Measurements from ENCODE around the gene RRAD.
"Not testable (repeated sequence)": the region's sequence is repeated elsewhere in the genome, so short reads cannot be mapped to it uniquely, and the experiment has no call there.

The RRAD gene

GRCh38 chr16:66898207-66898606 is 27.1 kb downstream of the RRAD start:
- DNase-seq (ENCODE audit: low read depth, low spot score) = no peak
- no peaks in the 10 kb centered on the region for H3K9me3 ChIP-seq (ENCODE audit: insufficient read depth, low read length)
- H3K9ac ChIP-seq (ENCODE audit: insufficient read length, low read depth) = no peak overlapping the region
- no peak for TF ChIP-seq ZNF274 (IDR thresholded peaks at IDR 0.05; ENCODE audit: low read depth, low read length)
- no peak for TF ChIP-seq SUZ12 (IDR thresholded peaks at IDR 0.05; ENCODE audit: extremely low read depth, insufficient read depth, insufficient read length)
- no peak for TF ChIP-seq YY1 (IDR thresholded peaks at IDR 0.05; ENCODE audit: insufficient read depth, insufficient read length)
- no peaks in the 10 kb centered on the region for H3K27me3 ChIP-seq (ENCODE audit: insufficient read depth, insufficient read length)
- peaks cover 14% of the 10 kb centered on the region for H3K4me1 ChIP-seq (ENCODE audit: insufficient read depth, insufficient read length)
- H3K36me3 ChIP-seq (ENCODE audit: insufficient read depth, insufficient read length, low read length) = no peaks in the 10 kb centered on the region
- H3K4me3 ChIP-seq (ENCODE audit: insufficient read length, low read depth) = no peak overlapping the region

- H3K9ac ChIP-seq (ENCODE audit: insufficient read length, low read depth); H3K27me3 ChIP-seq (ENCODE audit: insufficient read depth, insufficient read length); H3K36me3 ChIP-seq (ENCODE audit: insufficient read depth, insufficient read length, low read length); DNase-seq (ENCODE audit: low read depth, low spot score); H3K9me3 ChIP-seq (ENCODE audit: insufficient read depth, low read length); H3K4me3 ChIP-seq (ENCODE audit: insufficient read length, low read depth): not testable (repeated sequence)
- peaks cover 11% of the 10 kb centered on the region for H3K4me1 ChIP-seq (ENCODE audit: insufficient read depth, insufficient read length)
Observed at GRCh38 chr16:66896682-66897081, 28.7 kb downstream of the RRAD start.

DNA sequence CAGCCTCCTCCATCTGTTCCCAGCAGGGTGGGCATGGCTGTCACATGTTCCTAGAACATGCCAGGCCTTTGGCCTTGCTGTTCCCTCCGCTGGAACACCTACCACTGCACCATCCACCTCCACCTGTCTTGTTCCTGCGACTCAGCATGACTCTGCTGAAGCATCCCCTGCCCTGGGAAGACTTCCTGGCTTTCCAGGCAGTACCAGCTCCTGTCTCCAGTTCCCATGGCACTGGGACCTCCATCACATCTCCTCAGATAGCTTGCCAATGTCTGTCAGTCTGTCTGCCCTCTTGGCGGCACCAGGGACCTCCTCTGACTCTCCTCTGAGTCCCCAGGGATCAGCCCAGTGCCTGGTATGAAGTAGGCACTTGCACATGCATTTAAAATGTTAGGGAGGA is 29.3 kb downstream of the RRAD start:
- Histone ChIP-seq H3K9me3 (ENCODE audit: insufficient read depth, low read length) (no peaks in the 10 kb centered on the region), H3K4me3 (ENCODE audit: insufficient read length, low read depth) (no peak overlapping the region), H3K4me1 (ENCODE audit: insufficient read depth, insufficient read length) (peaks cover 11% of the 10 kb centered on the region), H3K36me3 (ENCODE audit: insufficient read depth, insufficient read length, low read length) (peaks cover 4% of the 10 kb centered on the region), H3K27me3 (ENCODE audit: insufficient read depth, insufficient read length) (no peaks in the 10 kb centered on the region), H3K9ac (ENCODE audit: insufficient read length, low read depth) (no peak overlapping the region)
- TF ChIP-seq YY1 (IDR thresholded peaks at IDR 0.05; ENCODE audit: insufficient read depth, insufficient read length) = no peak
- DNase-seq (ENCODE audit: low read depth, low spot score) = no peak

- Histone ChIP-seq H3K4me3 (ENCODE audit: insufficient read length, low read depth) (no peak overlapping the region), H3K36me3 (ENCODE audit: insufficient read depth, insufficient read length, low read length) (peaks cover 4% of the 10 kb centered on the region), H3K9me3 (ENCODE audit: insufficient read depth, low read length) (no peaks in the 10 kb centered on the region), H3K27me3 (ENCODE audit: insufficient read depth, insufficient read length) (no peaks in the 10 kb centered on the region), H3K4me1 (ENCODE audit: insufficient read depth, insufficient read length) (peaks cover 11% of the 10 kb centered on the region), H3K9ac (ENCODE audit: insufficient read length, low read depth) (no peak overlapping the region)
- DNase-seq (ENCODE audit: low read depth, low spot score) = no peak
- TF ChIP-seq SUZ12 (IDR thresholded peaks at IDR 0.05; ENCODE audit: extremely low read depth, insufficient read depth, insufficient read length) (no peak), YY1 (IDR thresholded peaks at IDR 0.05; ENCODE audit: insufficient read depth, insufficient read length) (no peak), ZNF274 (IDR thresholded peaks at IDR 0.05; ENCODE audit: low read depth, low read length) (no peak)
Observed at GRCh38 chr16:66895689-66895979, 29.7 kb downstream of the RRAD start.

- no peak for TF ChIP-seq ZNF274 (IDR thresholded peaks at IDR 0.05; ENCODE audit: low read depth, low read length)
- Histone ChIP-seq H3K36me3 (ENCODE audit: insufficient read depth, insufficient read length, low read length) (peaks cover 4% of the 10 kb centered on the region), H3K4me3 (ENCODE audit: insufficient read length, low read depth) (no peak overlapping the region), H3K4me1 (ENCODE audit: insufficient read depth, insufficient read length) (peaks cover 9% of the 10 kb centered on the region), H3K9ac (ENCODE audit: insufficient read length, low read depth) (no peak overlapping the region), H3K27me3 (ENCODE audit: insufficient read depth, insufficient read length) (no peaks in the 10 kb centered on the region), H3K9me3 (ENCODE audit: insufficient read depth, low read length) (no peaks in the 10 kb centered on the region)
- DNase-seq (ENCODE audit: low read depth, low spot score) = peak; percentile 63
Observed at GRCh38 chr16:66894948-66895688, 30.2 kb downstream of the RRAD start.

DNA sequence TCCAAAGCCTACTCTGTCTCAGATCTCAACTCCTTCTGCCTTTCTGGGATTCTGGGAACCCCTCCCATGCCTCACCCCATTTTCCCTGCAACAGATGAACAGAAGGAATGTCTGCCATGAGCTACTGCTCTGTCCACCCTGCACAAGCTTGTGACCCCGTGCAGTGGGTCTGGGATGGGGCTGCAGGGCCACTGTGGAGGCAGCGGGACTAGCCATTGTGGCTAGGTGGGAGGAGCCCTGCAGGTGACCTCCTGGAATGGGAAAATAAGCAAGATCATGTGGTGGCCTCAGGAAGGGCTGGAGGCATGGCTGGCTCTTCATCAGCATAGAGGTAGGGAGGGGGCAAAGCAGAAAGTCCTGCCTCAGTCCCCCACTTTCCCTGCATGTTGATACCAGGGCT is 31.3 kb downstream of the RRAD start:
- no peak for TF ChIP-seq YY1 (IDR thresholded peaks at IDR 0.05; ENCODE audit: insufficient read depth, insufficient read length)
- no peak for TF ChIP-seq ZNF274 (IDR thresholded peaks at IDR 0.05; ENCODE audit: low read depth, low read length)
- TF ChIP-seq SUZ12 (IDR thresholded peaks at IDR 0.05; ENCODE audit: extremely low read depth, insufficient read depth, insufficient read length) = no peak
- DNase-seq (ENCODE audit: low read depth, low spot score) = no peak
- H3K9me3 ChIP-seq (ENCODE audit: insufficient read depth, low read length) = no peaks in the 10 kb centered on the region
- H3K4me3 ChIP-seq (ENCODE audit: insufficient read length, low read depth) = no peak overlapping the region
- H3K4me1 ChIP-seq (ENCODE audit: insufficient read depth, insufficient read length) = peaks cover 3% of the 10 kb centered on the region
- peaks cover 4% of the 10 kb centered on the region for H3K36me3 ChIP-seq (ENCODE audit: insufficient read depth, insufficient read length, low read length)
- H3K27me3 ChIP-seq (ENCODE audit: insufficient read depth, insufficient read length) = no peaks in the 10 kb centered on the region
- H3K9ac ChIP-seq (ENCODE audit: insufficient read length, low read depth) = no peak overlapping the region

- Histone ChIP-seq H3K4me3 (ENCODE audit: insufficient read length, low read depth) (no peak overlapping the region), H3K9ac (ENCODE audit: insufficient read length, low read depth) (no peak overlapping the region), H3K9me3 (ENCODE audit: insufficient read depth, low read length) (no peaks in the 10 kb centered on the region), H3K27me3 (ENCODE audit: insufficient read depth, insufficient read length) (no peaks in the 10 kb centered on the region), H3K4me1 (ENCODE audit: insufficient read depth, insufficient read length) (peaks cover 3% of the 10 kb centered on the region), H3K36me3 (ENCODE audit: insufficient read depth, insufficient read length, low read length) (peaks cover 6% of the 10 kb centered on the region)
- DNase-seq (ENCODE audit: low read depth, low spot score) = no peak
- no peak for TF ChIP-seq SUZ12 (IDR thresholded peaks at IDR 0.05; ENCODE audit: extremely low read depth, insufficient read depth, insufficient read length)
- TF ChIP-seq ZNF274 (IDR thresholded peaks at IDR 0.05; ENCODE audit: low read depth, low read length) = no peak
Observed at GRCh38 chr16:66891797-66892196, 33.5 kb downstream of the RRAD start.

DNA sequence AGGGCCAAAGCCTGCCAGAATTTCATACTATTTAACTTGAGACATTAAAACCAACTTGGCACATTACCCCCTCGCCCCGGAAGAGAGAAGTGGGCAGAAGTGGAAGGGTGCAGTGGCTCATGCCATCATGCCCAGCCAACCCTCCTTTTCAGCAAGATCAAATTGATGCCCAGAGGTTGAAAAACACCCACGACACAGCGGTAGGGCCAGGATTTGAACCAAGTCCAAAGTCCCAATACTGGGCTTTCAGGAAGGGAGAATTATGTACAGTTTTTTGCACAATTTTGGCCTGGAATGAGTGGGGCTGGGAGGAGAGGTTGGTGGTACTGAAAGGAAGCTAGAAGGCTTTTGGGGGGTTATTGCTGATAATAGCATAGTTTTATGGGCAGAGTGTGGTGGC is 34.0 kb downstream of the RRAD start:
- no peaks in the 10 kb centered on the region for H3K9me3 ChIP-seq (ENCODE audit: insufficient read depth, low read length)
- H3K4me1 ChIP-seq (ENCODE audit: insufficient read depth, insufficient read length) = peaks cover 3% of the 10 kb centered on the region
- no peak overlapping the region for H3K4me3 ChIP-seq (ENCODE audit: insufficient read length, low read depth)
- no peak for TF ChIP-seq SUZ12 (IDR thresholded peaks at IDR 0.05; ENCODE audit: extremely low read depth, insufficient read depth, insufficient read length)
- no peak for TF ChIP-seq ZNF274 (IDR thresholded peaks at IDR 0.05; ENCODE audit: low read depth, low read length)
- no peak for DNase-seq (ENCODE audit: low read depth, low spot score)
- no peaks in the 10 kb centered on the region for H3K27me3 ChIP-seq (ENCODE audit: insufficient read depth, insufficient read length)
- H3K9ac ChIP-seq (ENCODE audit: insufficient read length, low read depth) = no peak overlapping the region
- peaks cover 10% of the 10 kb centered on the region for H3K36me3 ChIP-seq (ENCODE audit: insufficient read depth, insufficient read length, low read length)
